ENCODE results near the gene LTB.

DNA sequence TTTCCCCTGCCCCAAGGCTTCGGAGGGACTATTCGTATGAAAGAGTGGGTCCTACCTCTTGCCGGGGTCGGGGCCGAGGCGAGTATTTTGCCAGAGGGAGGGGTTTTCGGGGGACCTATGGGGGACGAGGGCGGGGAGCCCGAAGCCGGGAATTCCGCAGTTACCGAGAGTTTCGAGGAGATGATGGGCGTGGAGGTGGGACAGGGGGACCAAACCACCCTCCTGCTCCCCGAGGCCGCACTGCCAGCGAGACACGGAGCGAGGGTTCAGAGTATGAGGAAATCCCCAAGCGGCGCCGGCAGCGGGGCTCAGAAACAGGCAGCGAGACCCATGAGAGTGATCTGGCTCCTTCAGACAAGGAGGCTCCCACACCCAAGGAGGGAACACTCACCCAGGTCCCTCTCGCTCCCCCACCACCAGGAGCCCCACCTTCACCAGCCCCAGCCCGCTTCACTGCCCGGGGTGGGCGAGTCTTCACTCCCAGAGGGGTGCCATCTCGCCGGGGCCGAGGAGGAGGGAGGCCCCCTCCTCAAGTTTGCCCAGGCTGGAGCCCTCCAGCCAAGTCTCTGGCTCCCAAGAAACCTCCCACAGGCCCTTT is 49.6 kb upstream of the LTB start:
- TF ChIP-seq, protein P1, sequence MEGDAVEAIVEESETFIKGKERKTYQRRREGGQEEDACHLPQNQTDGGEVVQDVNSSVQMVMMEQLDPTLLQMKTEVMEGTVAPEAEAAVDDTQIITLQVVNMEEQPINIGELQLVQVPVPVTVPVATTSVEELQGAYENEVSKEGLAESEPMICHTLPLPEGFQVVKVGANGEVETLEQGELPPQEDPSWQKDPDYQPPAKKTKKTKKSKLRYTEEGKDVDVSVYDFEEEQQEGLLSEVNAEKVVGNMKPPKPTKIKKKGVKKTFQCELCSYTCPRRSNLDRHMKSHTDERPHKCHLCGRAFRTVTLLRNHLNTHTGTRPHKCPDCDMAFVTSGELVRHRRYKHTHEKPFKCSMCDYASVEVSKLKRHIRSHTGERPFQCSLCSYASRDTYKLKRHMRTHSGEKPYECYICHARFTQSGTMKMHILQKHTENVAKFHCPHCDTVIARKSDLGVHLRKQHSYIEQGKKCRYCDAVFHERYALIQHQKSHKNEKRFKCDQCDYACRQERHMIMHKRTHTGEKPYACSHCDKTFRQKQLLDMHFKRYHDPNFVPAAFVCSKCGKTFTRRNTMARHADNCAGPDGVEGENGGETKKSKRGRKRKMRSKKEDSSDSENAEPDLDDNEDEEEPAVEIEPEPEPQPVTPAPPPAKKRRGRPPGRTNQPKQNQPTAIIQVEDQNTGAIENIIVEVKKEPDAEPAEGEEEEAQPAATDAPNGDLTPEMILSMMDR (IDR thresholded peaks at IDR 0.05; ENCODE audit: insufficient read depth, low read length): no peak
- TF ChIP-seq, protein P2, sequence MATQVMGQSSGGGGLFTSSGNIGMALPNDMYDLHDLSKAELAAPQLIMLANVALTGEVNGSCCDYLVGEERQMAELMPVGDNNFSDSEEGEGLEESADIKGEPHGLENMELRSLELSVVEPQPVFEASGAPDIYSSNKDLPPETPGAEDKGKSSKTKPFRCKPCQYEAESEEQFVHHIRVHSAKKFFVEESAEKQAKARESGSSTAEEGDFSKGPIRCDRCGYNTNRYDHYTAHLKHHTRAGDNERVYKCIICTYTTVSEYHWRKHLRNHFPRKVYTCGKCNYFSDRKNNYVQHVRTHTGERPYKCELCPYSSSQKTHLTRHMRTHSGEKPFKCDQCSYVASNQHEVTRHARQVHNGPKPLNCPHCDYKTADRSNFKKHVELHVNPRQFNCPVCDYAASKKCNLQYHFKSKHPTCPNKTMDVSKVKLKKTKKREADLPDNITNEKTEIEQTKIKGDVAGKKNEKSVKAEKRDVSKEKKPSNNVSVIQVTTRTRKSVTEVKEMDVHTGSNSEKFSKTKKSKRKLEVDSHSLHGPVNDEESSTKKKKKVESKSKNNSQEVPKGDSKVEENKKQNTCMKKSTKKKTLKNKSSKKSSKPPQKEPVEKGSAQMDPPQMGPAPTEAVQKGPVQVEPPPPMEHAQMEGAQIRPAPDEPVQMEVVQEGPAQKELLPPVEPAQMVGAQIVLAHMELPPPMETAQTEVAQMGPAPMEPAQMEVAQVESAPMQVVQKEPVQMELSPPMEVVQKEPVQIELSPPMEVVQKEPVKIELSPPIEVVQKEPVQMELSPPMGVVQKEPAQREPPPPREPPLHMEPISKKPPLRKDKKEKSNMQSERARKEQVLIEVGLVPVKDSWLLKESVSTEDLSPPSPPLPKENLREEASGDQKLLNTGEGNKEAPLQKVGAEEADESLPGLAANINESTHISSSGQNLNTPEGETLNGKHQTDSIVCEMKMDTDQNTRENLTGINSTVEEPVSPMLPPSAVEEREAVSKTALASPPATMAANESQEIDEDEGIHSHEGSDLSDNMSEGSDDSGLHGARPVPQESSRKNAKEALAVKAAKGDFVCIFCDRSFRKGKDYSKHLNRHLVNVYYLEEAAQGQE (IDR thresholded peaks at IDR 0.05; ENCODE audit: insufficient replicate concordance, low read depth): no peak
- TF ChIP-seq POLR2AphosphoS5 (IDR thresholded peaks at IDR 0.05; ENCODE audit: low read depth): no peak
